HG03064 (cell line): ENCODE measurements around the gene DDX3Y.

Experiments
- ATAC-seq: cut with Tn5 transposase; IDR thresholded peaks from one replicate; pipeline ENCODE4 v1.9.1; 2021; ENCODE audit warnings: low read depth; ENCODE audit not compliant: unreplicated experiment

The DDX3Y gene

GRCh38 chrY:12904618-12905516, at the start of gene DDX3Y:
Gene DDX3Y (plus strand): TSS chrY:12904868. CDS start chrY:12904937, 69 bp downstream.
- ATAC-seq = no peak

DNA sequence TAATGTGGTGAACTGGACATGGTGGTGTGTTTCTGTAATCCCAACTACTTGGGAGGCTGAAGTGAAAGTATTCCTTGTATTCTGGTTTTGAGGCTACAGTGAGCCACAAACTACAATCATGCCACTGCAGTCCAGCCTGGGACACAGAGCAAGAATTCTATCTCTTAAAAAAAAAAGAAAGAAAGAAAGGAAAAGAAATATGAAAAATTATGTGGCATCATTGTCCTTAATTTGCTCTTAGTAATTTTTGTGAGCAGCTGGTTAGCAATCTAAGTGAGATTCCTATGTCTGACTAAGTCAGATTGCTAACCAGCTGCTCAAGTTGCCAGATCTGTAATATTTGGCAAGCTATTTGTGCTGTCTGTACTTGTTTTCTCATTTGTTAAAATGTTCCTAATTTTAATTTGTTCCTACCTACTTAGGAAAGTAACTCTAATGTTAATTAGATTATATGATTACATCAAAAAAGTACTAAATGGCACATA, 48.8 kb upstream of the DDX3Y start:
- ATAC-seq = no peak

GRCh38 chrY:12867960-12868359, 36.7 kb upstream of the DDX3Y start:
- ATAC-seq = no peak

- no peak for ATAC-seq
Measured at GRCh38 chrY:12896973-12897372, 7.7 kb upstream of the DDX3Y start.

GRCh38 chrY:12898604-12899003, 6.1 kb upstream of the DDX3Y start:
- ATAC-seq = no peak

DNA sequence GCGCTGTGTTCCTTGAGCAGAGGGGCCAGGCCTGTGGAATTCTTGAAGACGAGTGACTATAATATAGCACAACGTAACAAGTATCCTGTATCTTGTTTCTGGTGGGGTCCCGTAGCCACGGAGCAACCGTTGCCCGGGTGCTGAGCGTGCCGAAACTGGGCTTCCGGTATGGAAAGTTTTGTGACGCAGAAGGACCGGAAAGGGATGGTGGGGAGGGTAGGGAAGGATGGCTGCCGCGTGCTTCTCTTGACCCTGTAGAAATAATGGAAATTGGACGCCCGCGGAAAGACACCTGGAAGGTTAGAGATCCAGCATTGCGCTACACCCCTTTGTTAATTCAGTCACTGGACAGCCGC, 827 bp downstream of the DDX3Y start:
- ATAC-seq = no peak

- no peak for ATAC-seq
Measured at GRCh38 chrY:12905895-12906294, 1.2 kb downstream of the DDX3Y start.

GRCh38 chrY:12913541-12913940, 8.9 kb downstream of the DDX3Y start:
- no peak for ATAC-seq

DNA sequence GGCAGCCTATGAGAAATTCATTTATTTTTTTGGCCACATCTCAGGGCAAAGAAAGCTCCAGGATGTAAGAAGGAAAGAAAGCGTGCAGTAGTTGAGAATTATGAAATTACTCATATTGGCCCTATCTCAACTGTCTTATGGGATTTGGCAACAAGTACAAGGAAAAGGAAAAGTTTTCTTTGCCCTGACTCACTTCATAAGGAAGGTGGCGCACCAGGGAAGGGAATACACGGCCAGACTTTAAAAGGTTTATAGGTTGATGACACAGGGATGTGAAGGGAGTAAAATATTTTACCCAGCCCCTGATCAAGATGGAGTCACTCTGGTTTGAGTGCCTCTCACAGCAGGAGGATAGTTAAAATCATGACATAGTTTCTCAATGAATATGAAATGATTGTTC, 23.4 kb downstream of the DDX3Y start:
- no peak for ATAC-seq

GRCh38 chrY:12941725-12942687, 37.3 kb downstream of the DDX3Y start:
- ATAC-seq = no peak
